RPMI7951 (cell line): Measurements from ENCODE around the gene UPK3BL2. TPM values are rescaled to one million over a fixed set of nuclear protein-coding genes. Genes with fewer than 3 reads are reported as not detected.
"Not testable (repeated sequence)": the region's sequence is repeated elsewhere in the genome, so short reads cannot be mapped to it uniquely, and the experiment has no call there.

Source experiments
- DNase-seq: peaks from one replicate; pipeline ENCODE4 v3.0.0-alpha.2; 2012; ENCODE audit warnings: low read depth
- total RNA-seq: library from RNA; depleted of rRNA; stranded (reverse); fragments of >200 nt; shearing (Covaris generic); gene quantifications from 2 replicates; pipeline ENCODE4 v1.2.3, GENCODE V29; 2014

Gene UPK3BL2
- total RNA-seq, 1 experiment from 2014 or later = not detected

DNA sequence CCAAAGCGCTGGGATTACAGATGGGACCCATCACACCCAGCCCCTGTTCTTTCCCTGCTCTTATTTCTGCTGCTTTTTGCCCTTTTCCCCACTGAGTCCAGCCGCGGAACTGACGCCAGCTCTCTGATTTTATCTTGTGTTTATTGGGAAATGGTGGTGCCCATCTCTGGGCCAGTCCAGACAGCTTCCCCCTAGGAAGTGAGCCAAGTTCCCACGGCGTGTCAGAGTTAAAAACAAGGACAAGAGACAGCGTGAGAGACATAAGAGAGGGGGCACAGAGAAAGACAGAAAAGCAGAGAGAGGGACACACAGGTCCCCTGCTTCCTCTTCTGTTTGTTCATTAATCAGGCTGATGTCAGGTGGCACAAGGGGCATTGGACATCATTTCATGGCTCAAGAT lies 11.9 kb downstream of the UPK3BL2 start:
- not testable (repeated sequence) for DNase-seq

GRCh38 chr7:102527822-102528793 lies 15.4 kb downstream of the UPK3BL2 start:
- not testable (repeated sequence) for DNase-seq

GRCh38 chr7:102527182-102527581 lies 16.3 kb downstream of the UPK3BL2 start:
- not testable (repeated sequence) for DNase-seq

- not testable (repeated sequence) for DNase-seq
Measured at GRCh38 chr7:102524803-102525202, 18.7 kb downstream of the UPK3BL2 start.

DNA sequence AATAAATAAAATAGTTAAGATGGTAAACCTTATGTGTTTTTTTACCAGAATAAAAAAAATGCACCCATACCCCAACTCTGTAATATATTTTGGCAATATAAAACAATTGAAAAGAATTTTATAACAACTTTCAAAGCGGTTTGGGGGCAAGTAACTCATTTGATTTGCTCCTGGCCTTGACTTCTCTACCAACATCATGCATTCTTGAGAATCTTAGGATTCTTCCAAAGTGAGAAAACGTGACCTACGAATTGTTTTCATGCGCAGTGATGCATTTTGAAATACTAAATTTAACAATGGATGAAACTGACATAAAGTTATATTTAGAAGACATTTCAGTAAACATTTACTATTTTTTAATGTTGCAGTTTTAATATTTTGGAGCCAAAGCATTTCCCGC lies 22.7 kb downstream of the UPK3BL2 start:
- DNase-seq = not testable (repeated sequence)

DNA sequence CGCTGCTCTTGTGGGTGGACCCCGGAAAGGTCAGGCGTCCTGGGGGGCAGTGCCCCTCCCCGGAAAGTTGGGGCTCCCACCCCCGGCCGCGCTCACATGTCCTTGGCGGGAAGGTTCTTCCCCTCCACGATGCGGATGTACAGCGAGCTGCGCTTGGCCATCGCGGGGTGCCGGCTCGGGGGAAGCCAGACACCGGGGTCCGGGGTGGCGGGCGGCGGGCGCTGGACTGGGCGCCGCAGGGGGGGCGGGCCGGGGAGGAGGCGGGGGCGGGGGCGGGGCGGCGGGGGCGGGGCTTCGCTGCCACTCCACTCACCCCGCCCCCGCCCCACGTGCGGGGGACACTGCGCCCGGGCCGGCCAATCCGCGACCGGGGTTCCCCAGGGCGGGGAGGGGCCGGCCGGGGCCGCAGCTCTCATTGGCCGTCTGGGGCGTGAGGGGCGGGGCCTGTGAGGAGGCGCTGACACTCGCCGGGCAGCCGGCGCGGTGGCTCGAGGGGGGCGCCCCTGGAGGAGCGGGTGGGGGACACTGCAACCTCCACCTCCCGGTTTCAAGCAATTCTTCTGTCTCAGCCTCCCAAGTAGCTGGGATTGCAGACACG lies 25.8 kb downstream of the UPK3BL2 start, which contains the start of gene RASA4B:
Gene RASA4B (minus strand): TSS at position 228 of the 598 bp plus-strand sequence. CDS start 67 bp downstream, at position 161.
- DNase-seq = not testable (repeated sequence)

DNA sequence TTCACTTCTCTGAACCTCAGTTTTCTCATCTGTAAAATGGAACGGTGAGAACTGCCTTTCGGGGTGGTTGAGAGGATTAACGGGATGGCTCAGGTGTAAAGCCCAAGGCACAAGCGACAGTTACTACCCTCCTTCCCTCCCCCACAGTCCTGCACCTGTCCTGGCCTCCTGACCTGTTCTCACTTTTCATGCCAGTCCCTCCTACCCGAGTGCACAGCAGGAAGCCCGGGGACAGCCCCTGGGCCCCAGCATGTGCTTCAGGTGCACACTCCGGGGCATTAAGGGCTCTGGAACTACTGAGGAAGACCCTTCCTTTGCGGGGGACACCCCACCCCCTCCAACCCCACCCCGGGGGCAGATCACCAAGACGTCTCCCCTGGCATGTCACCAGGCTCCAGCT lies 26.5 kb downstream of the UPK3BL2 start:
- not testable (repeated sequence) for DNase-seq

- not testable (repeated sequence) for DNase-seq
Measured at GRCh38 chr7:102515889-102516288, 27.6 kb downstream of the UPK3BL2 start.

GRCh38 chr7:102514881-102515721 lies 28.4 kb downstream of the UPK3BL2 start:
- DNase-seq = not testable (repeated sequence)

- DNase-seq = peak; percentile 52
Measured at GRCh38 chr7:102512642-102513221, 30.8 kb downstream of the UPK3BL2 start.

- not testable (repeated sequence) for DNase-seq
Measured at GRCh38 chr7:102511860-102512522, 31.5 kb downstream of the UPK3BL2 start.

- not testable (repeated sequence) for DNase-seq
Measured at GRCh38 chr7:102510575-102510974, 32.9 kb downstream of the UPK3BL2 start.

GRCh38 chr7:102507410-102508088 lies 35.9 kb downstream of the UPK3BL2 start:
- DNase-seq = not testable (repeated sequence)

DNA sequence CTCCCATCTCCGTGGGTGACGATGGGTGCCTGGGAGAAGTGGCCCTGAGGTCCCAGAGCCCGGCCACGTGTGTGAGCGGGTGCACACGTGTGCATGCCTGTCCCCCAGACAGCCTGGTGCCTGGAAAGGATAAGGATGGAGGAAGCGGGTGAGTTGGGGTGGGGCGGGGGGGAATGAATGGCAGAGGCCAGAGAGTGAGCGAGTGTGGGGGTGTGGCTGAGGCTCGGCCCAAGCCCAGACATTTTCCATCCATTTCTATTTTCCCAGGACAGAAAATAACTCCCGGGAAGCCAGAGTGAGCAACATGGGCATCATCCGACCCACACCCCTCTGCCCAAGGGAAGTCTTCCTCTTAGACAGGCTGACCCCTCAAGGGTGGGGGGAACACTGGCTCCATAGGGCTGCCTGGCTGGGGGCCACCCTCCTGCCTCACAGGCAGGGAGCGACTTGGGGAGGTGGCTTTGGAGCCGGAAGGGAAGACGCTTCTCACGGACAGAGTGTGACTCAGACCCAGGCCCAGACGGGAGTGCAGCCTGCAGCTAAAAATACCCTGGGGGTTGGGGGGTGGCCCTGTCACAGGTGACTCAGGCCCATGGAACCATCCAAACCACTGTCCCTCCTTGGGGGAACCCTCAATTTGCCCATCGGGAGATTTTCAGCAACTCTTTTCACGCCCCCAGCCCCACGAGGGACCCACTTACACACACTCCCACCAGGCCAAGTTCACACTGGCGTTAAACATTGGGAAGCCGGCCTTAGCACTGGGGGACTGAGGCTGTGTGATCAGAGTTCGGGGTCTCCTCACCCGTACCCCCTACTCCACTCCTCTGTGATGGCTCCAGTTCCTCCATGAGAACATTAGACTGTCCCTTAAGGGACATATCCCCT lies 38.0 kb downstream of the UPK3BL2 start:
- not testable (repeated sequence) for DNase-seq

- DNase-seq = not testable (repeated sequence)
Measured at GRCh38 chr7:102503141-102503540, 40.4 kb downstream of the UPK3BL2 start.

DNA sequence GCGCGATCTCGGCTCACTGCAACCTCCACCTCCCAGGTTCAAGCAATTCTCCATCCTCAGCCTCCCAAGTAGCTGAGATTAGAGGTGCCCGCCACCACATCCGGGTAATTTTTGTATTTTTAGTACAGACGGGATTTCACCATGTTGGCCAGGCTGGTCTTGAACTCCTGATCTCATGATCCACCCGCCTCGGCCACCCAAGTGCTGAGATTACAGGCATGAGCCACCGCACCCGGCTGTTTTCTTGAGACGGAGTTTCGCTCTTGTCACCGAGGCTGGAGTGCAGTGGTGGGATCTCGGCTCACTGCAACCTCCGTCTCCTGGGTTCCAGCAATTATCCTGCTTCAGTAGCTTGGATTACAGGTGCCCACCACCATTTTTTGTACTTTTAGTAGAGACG lies 45.2 kb downstream of the UPK3BL2 start:
- not testable (repeated sequence) for DNase-seq

- DNase-seq = not testable (repeated sequence)
Measured at GRCh38 chr7:102497308-102497707, 46.2 kb downstream of the UPK3BL2 start.

GRCh38 chr7:102496861-102497260 lies 46.6 kb downstream of the UPK3BL2 start:
- not testable (repeated sequence) for DNase-seq
